HCT116 (cell line): Measurements from ENCODE around the gene MSH4. TPM values are rescaled to one million over a fixed set of nuclear protein-coding genes. Genes with fewer than 3 reads are reported as not detected.
"Not testable (repeated sequence)": the region's sequence is repeated elsewhere in the genome, so short reads cannot be mapped to it uniquely, and the experiment has no call there.

Experiments
- ATAC-seq: fragments of 200-7000 bp; cut with Tn5 transposase; 2 replicates; pipeline ENCODE4 v1.9.1; 2020; ENCODE audit warnings: mild to moderate bottlenecking, moderate library complexity
- BruUV-seq: library from RNA; stranded (reverse); fragments of 400-500 nt; replicated peaks from 2 replicates; lab custom pipeline; 2021; lab: Mats Ljungman, UMichigan
- CTCF ChIA-PET: fragments of 300-600 bp; sonication (Branson Sonifier 250); formaldehyde crosslinking; loops from one replicate; lab custom pipeline; 2021; ENCODE audit warnings: antibody characterized with exemption; lab: Charles Lee
- POLR2A ChIA-PET: fragments of 300-600, 350-600 bp; sonication (Branson Sonifier 250); formaldehyde crosslinking; loops from one replicate; lab custom pipeline; 2021; ENCODE audit warnings: antibody characterized with exemption; lab: Charles Lee
- RAD21 ChIA-PET, 2 experiments: fragments of 300-600 bp; sonication (Branson Sonifier 250); formaldehyde crosslinking; loops; one replicate each; lab custom pipeline; 2023; ENCODE audit warnings: low total read pairs in 2 of 2; ENCODE audit not compliant: uncharacterized antibody in 2 of 2, unreplicated experiment in 2 of 2, low non-redundant PET in 1 of 2; lab: Charles Lee
- DNase-seq: peaks from one replicate; pipeline ENCODE4 v3.0.0-alpha.2; 2010; ENCODE audit warnings: low read depth, low spot score
- H2AFZ ChIP-seq: fragments of 200-600 bp; shearing (Covaris generic), sonication (generic); 2 replicates; pipeline ENCODE4 v1.6.1; 2017; ENCODE audit warnings: low read depth, mixed run types, mixed read lengths, antibody characterized with exemption, low read length; ENCODE audit not compliant: poor library complexity, severe bottlenecking
- H3K27ac ChIP-seq: 2 replicates; pipeline ENCODE4 v1.5.1; 2012; ENCODE audit warnings: low read depth, low read length
- H3K27me3 ChIP-seq: fragments of 200-600 bp; sonication (generic); 2 replicates; pipeline ENCODE4 v1.6.1; 2016; ENCODE audit warnings: mixed run types, low read length, mixed read lengths; ENCODE audit not compliant: insufficient read depth
- H3K36me3 ChIP-seq, 2 experiments: fragments of 200-500 bp in 1 of 2; fragments of 200-600 bp in 1 of 2; sonication (Bioruptor generic) in 1 of 2; sonication (generic) in 1 of 2; 2 replicates each; pipeline versions ENCODE4 v1.5.1 to v1.6.1; 2014 to 2016; ENCODE audit warnings: low read length in 2 of 2, inconsistent platforms in 1 of 2, mixed read lengths in 1 of 2, mixed run types in 1 of 2; ENCODE audit not compliant: insufficient read depth in 2 of 2, control insufficient read depth in 1 of 2
- H3K4me1 ChIP-seq, 2 experiments: fragments of 200-600 bp in 1 of 2; sonication (generic) in 1 of 2; 2 replicates each; pipeline versions ENCODE4 v1.5.1 to v1.6.1; 2012 to 2017; ENCODE audit warnings: low read length in 2 of 2, inconsistent platforms in 1 of 2, mild to moderate bottlenecking in 1 of 2, mixed read lengths in 1 of 2, mixed run types in 1 of 2, moderate library complexity in 1 of 2; ENCODE audit not compliant: insufficient read depth in 2 of 2, control insufficient read depth in 1 of 2
- H3K4me2 ChIP-seq: fragments of 200-600 bp; sonication (generic); 2 replicates; pipeline ENCODE4 v1.6.1; 2017; ENCODE audit warnings: mixed run types, low read length, mixed read lengths
- H3K4me3 ChIP-seq, 2 experiments: fragments of 200-600 bp in 1 of 2; sonication (generic) in 1 of 2; replicated peaks in 1 of 2; 2 replicates each; pipeline ENCODE4 v1.5.1; 2011 to 2016; ENCODE audit warnings: low read length in 2 of 2, control low read depth in 1 of 2, low read depth in 1 of 2, mild to moderate bottlenecking in 1 of 2, mixed read lengths in 1 of 2, mixed run types in 1 of 2
- H3K79me2 ChIP-seq: fragments of 200-600 bp; sonication (generic); 2 replicates; pipeline ENCODE4 v1.6.1; 2017; ENCODE audit warnings: mild to moderate bottlenecking, mixed run types, low read length, moderate library complexity, mixed read lengths; ENCODE audit not compliant: insufficient read depth
- H3K9ac ChIP-seq: fragments of 200-600 bp; sonication (generic); 2 replicates; pipeline ENCODE4 v1.6.1; 2016; ENCODE audit warnings: low read length, mixed read lengths
- H3K9me2 ChIP-seq: fragments of 200-600 bp; sonication (generic), shearing (Covaris generic); 2 replicates; pipeline ENCODE4 v1.6.1; 2017; ENCODE audit warnings: mixed run types, mild to moderate bottlenecking, moderate library complexity; ENCODE audit not compliant: insufficient read depth
- H3K9me3 ChIP-seq, 2 experiments: fragments of 200-500 bp in 1 of 2; fragments of 200-600 bp in 1 of 2; sonication (Bioruptor generic) in 1 of 2; sonication (generic) in 1 of 2; 2 replicates each; pipeline ENCODE4 v1.6.1; 2014 to 2017; ENCODE audit warnings: low read length in 2 of 2, mixed read lengths in 2 of 2, inconsistent platforms in 1 of 2, low read depth in 1 of 2, mild to moderate bottlenecking in 1 of 2, mixed run types in 1 of 2, moderate library complexity in 1 of 2; ENCODE audit not compliant: control insufficient read depth in 1 of 2, insufficient read depth in 1 of 2
- H4K20me1 ChIP-seq: fragments of 200-600 bp; sonication (generic), shearing (Covaris generic); 2 replicates; pipeline ENCODE4 v1.6.1; 2017; ENCODE audit warnings: mixed run types, mild to moderate bottlenecking, moderate library complexity; ENCODE audit not compliant: insufficient read depth
- EZH2phosphoT487 ChIP-seq: fragments of 200-600 bp; IDR thresholded peaks from 2 replicates; pipeline ENCODE4 v1.6.1; 2018; ENCODE audit warnings: antibody characterized with exemption, borderline replicate concordance
- RAD21 ChIP-seq: IDR thresholded peaks from 2 replicates; pipeline ENCODE4 v1.6.1; 2012; ENCODE audit warnings: low read depth, mild to moderate bottlenecking
- SRF ChIP-seq: IDR thresholded peaks from 2 replicates; pipeline ENCODE4 v1.6.1; 2012; ENCODE audit warnings: low read depth
- intact Hi-C: fragments of 100-400 bp; cut with micrococcal nuclease; formaldehyde crosslinking; loops from 2 replicates; pipeline ENCODE4 v1.10.0; 2022
- total RNA-seq: library from RNA; stranded (reverse); gene quantifications from one replicate; pipeline ENCODE4 v1.2.1, GENCODE V29; 2021; ENCODE audit not compliant: unreplicated experiment
- TF ChIP-seq, protein P1 (sequence below): IDR thresholded peaks from 2 replicates; pipeline ENCODE4 v1.6.1; 2012
- TF ChIP-seq, protein P2 (sequence below), 3 experiments: fragments of 200-600 bp in 1 of 3; sonication (generic) in 1 of 3; IDR thresholded peaks in 2 of 3; conservative IDR thresholded peaks in 1 of 3; 2 replicates each; pipeline ENCODE4 v1.5.1; 2012 to 2017; ENCODE audit warnings: low read depth in 2 of 3, low read length in 2 of 3, antibody characterized with exemption in 1 of 3, borderline replicate concordance in 1 of 3, control low read depth in 1 of 3, mild to moderate bottlenecking in 1 of 3, mixed read lengths in 1 of 3, mixed run types in 1 of 3, moderate library complexity in 1 of 3; ENCODE audit not compliant: insufficient read depth in 1 of 3

Gene MSH4
- total RNA-seq, 1 experiment from 2014 or later, result 1.7 TPM

DNA sequence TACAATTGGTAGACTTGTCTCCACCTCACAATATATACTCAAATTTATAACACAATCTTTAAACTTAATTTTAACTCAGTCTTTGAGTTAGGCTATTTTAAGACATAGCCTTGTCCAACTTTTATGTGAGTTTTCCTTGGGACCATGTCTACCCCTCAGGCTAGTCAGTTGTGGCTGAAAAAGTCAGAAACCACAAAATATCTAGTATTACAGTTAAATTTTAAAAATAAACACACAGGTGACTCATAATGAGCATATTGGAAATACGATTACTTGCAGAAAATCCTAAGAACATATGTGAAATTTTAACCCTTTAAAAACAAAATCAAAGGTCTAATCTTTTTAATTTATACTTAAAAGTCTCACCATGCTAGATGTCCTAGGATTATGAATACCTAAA lies 140.4 kb downstream of the MSH4 start:
- RAD21 ChIA-PET, result no interaction called here
- Histone ChIP-seq H3K4me3 (no peak overlapping the region), H4K20me1 (no peaks in the 10 kb centered on the region), H3K9me3 (no peaks in the 10 kb centered on the region), H2AFZ (no peak overlapping the region), H3K4me2 (no peak overlapping the region), H3K36me3 (no peaks in the 10 kb centered on the region), H3K4me1 (no peaks in the 10 kb centered on the region), H3K9ac (no peak overlapping the region), H3K27ac (no peak overlapping the region), H3K79me2 (no peaks in the 10 kb centered on the region), H3K27me3 (no peaks in the 10 kb centered on the region), H3K9me2 (no peaks in the 10 kb centered on the region)
- ATAC-seq (no peak), DNase-seq (no peak)
- POLR2A ChIA-PET, result no interaction called here
- CTCF ChIA-PET, result no interaction called here
- TF ChIP-seq RAD21 (no peak), SRF (no peak), EZH2phosphoT487 (no peak)
- TF ChIP-seq, protein P1, sequence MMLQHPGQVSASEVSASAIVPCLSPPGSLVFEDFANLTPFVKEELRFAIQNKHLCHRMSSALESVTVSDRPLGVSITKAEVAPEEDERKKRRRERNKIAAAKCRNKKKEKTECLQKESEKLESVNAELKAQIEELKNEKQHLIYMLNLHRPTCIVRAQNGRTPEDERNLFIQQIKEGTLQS, result no peak
- TF ChIP-seq, protein P2, sequence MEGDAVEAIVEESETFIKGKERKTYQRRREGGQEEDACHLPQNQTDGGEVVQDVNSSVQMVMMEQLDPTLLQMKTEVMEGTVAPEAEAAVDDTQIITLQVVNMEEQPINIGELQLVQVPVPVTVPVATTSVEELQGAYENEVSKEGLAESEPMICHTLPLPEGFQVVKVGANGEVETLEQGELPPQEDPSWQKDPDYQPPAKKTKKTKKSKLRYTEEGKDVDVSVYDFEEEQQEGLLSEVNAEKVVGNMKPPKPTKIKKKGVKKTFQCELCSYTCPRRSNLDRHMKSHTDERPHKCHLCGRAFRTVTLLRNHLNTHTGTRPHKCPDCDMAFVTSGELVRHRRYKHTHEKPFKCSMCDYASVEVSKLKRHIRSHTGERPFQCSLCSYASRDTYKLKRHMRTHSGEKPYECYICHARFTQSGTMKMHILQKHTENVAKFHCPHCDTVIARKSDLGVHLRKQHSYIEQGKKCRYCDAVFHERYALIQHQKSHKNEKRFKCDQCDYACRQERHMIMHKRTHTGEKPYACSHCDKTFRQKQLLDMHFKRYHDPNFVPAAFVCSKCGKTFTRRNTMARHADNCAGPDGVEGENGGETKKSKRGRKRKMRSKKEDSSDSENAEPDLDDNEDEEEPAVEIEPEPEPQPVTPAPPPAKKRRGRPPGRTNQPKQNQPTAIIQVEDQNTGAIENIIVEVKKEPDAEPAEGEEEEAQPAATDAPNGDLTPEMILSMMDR (IDR thresholded peaks at IDR 0.05 in 2 of 3, conservative IDR thresholded peaks at IDR 0.05 in 1 of 3; ENCODE audit: borderline replicate concordance in 1 of 3, insufficient read depth in 1 of 3, low read depth in 2 of 3, low read length in 2 of 3), result no peak
- no TSS peak for BruUV-seq
- intact Hi-C loops, result no loop called here

DNA sequence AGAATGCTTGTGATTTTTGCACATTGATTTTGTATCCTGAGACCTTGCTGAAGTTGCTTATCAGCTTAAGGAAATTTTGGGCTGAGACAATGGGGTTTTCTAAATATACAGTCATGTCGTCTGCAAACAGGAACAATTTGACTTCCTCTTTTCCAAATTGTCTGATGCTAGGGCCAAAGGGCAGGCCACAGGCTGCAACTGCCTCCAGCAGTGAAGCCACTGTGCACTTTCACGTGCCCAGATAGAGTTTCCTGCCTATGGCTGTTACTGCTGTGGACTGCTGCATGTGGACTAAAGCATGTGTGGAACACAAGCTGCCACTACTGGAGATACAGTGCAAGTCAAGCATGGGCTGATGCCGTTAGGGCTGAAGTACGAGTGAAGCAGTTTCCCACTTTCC lies 146.4 kb downstream of the MSH4 start:
- RAD21 ChIA-PET, H4K20me1 ChIP-seq, H3K27me3 ChIP-seq, intact Hi-C loops, H3K4me2 ChIP-seq, CTCF ChIA-PET, BruUV-seq, H3K36me3 ChIP-seq, H3K27ac ChIP-seq, H3K79me2 ChIP-seq, H3K4me1 ChIP-seq, ATAC-seq, DNase-seq, H3K4me3 ChIP-seq, H3K9me3 ChIP-seq, POLR2A ChIA-PET, H3K9ac ChIP-seq, H2AFZ ChIP-seq, H3K9me2 ChIP-seq: not testable (repeated sequence)
